ENCODE results near the gene TNFRSF25. TPM values are rescaled to one million over a fixed set of nuclear protein-coding genes. Genes with fewer than 3 reads are reported as not detected.

Gene TNFRSF25
- total and polyA plus RNA-seq, 2 donors (not counting 1 experiment from before 2014, with no cell fraction given): 0.24 to 1.5 TPM

- TF ChIP-seq CTCF (conservative IDR thresholded peaks at IDR 0.05 in 1 of 2, IDR thresholded peaks at IDR 0.05 in 1 of 2; ENCODE audit: low read depth in 1 of 2, low read length in 2 of 2) (no peak), EZH2 (IDR thresholded peaks at IDR 0.05; ENCODE audit: low read length, missing control alignments) (no peak)
- H2AFZ ChIP-seq (ENCODE audit: low read length): no peak overlapping the region
- H3K4me2 ChIP-seq (ENCODE audit: extremely low read depth, insufficient read depth, low read length): no peak overlapping the region
- no peaks in the 10 kb centered on the region for H3K9me3 ChIP-seq (ENCODE audit: control insufficient read depth, insufficient read depth, low read depth, low read length)
- no peaks in the 10 kb centered on the region for H4K20me1 ChIP-seq (ENCODE audit: control insufficient read depth, extremely low read depth, insufficient read depth, low read length)
- H3K9ac ChIP-seq (ENCODE audit: insufficient read depth, low read length): no peak overlapping the region
- no peak overlapping the region for H3K4me3 ChIP-seq (replicated peaks in 1 of 4; ENCODE audit: control extremely low read depth in 1 of 4, insufficient read depth in 1 of 4, low read depth in 3 of 4, low read length in 4 of 4)
- DNase-seq (ENCODE audit: low read depth in 2 of 2): no peak
- H3K79me2 ChIP-seq (ENCODE audit: control insufficient read depth, insufficient read depth, low read length): no peaks in the 10 kb centered on the region
- no peak overlapping the region for H3K27ac ChIP-seq (ENCODE audit: insufficient read depth, low read length)
- H3K27me3 ChIP-seq (ENCODE audit: control insufficient read depth, insufficient read depth, low read length): no peaks in the 10 kb centered on the region
- no peaks in the 10 kb centered on the region for H3K36me3 ChIP-seq (ENCODE audit: control insufficient read depth, insufficient read depth, low read length)
- no peaks in the 10 kb centered on the region for H3K4me1 ChIP-seq (ENCODE audit: control insufficient read depth, extremely low read depth, insufficient read depth, low read length)
Observed at GRCh38 chr1:6511056-6511455, 45.1 kb upstream of the TNFRSF25 start.

GRCh38 chr1:6510493-6510892 lies 44.5 kb upstream of the TNFRSF25 start:
- Histone ChIP-seq H4K20me1 (ENCODE audit: control insufficient read depth, extremely low read depth, insufficient read depth, low read length) (no peaks in the 10 kb centered on the region), H3K36me3 (ENCODE audit: control insufficient read depth, insufficient read depth, low read length) (no peaks in the 10 kb centered on the region), H3K4me3 (replicated peaks in 1 of 4; ENCODE audit: control extremely low read depth in 1 of 4, insufficient read depth in 1 of 4, low read depth in 3 of 4, low read length in 4 of 4) (no peak overlapping the region), H3K9ac (ENCODE audit: insufficient read depth, low read length) (no peak overlapping the region), H3K4me1 (ENCODE audit: control insufficient read depth, extremely low read depth, insufficient read depth, low read length) (no peaks in the 10 kb centered on the region), H3K9me3 (ENCODE audit: control insufficient read depth, insufficient read depth, low read depth, low read length) (no peaks in the 10 kb centered on the region), H3K4me2 (ENCODE audit: extremely low read depth, insufficient read depth, low read length) (no peak overlapping the region), H3K79me2 (ENCODE audit: control insufficient read depth, insufficient read depth, low read length) (no peaks in the 10 kb centered on the region), H3K27me3 (ENCODE audit: control insufficient read depth, insufficient read depth, low read length) (no peaks in the 10 kb centered on the region), H3K27ac (ENCODE audit: insufficient read depth, low read length) (no peak overlapping the region), H2AFZ (ENCODE audit: low read length) (no peak overlapping the region)
- no peak for DNase-seq (ENCODE audit: low read depth in 2 of 2)
- TF ChIP-seq CTCF (conservative IDR thresholded peaks at IDR 0.05 in 1 of 2, IDR thresholded peaks at IDR 0.05 in 1 of 2; ENCODE audit: low read depth in 1 of 2, low read length in 2 of 2): no peak
- TF ChIP-seq EZH2 (IDR thresholded peaks at IDR 0.05; ENCODE audit: low read length, missing control alignments): no peak

DNA sequence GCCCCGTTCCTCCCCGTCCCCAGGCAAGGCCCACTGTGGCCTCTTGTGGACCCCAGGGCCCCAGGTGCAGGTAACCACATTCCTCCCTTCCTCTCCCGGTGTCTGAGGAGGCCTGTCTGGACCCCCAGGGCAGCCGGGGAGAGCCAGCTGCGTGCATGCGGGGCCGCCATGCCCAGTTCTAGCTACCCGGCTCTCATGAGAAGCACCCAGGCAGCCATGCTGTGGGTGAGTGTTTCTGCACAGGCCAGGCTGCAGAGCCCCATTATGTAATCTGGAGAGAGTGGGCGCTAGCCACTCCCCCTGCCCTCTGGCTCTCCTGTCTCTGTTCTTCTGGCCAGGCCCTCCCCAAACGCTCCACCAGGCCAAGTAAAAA lies 43.9 kb upstream of the TNFRSF25 start:
- no peak for DNase-seq (ENCODE audit: low read depth in 2 of 2)
- H3K79me2 ChIP-seq (ENCODE audit: control insufficient read depth, insufficient read depth, low read length): no peaks in the 10 kb centered on the region
- H3K27me3 ChIP-seq (ENCODE audit: control insufficient read depth, insufficient read depth, low read length): no peaks in the 10 kb centered on the region
- no peak overlapping the region for H3K27ac ChIP-seq (ENCODE audit: insufficient read depth, low read length)
- no peaks in the 10 kb centered on the region for H4K20me1 ChIP-seq (ENCODE audit: control insufficient read depth, extremely low read depth, insufficient read depth, low read length)
- H3K36me3 ChIP-seq (ENCODE audit: control insufficient read depth, insufficient read depth, low read length): no peaks in the 10 kb centered on the region
- H3K4me1 ChIP-seq (ENCODE audit: control insufficient read depth, extremely low read depth, insufficient read depth, low read length): no peaks in the 10 kb centered on the region
- TF ChIP-seq EZH2 (IDR thresholded peaks at IDR 0.05; ENCODE audit: low read length, missing control alignments) (no peak), CTCF (conservative IDR thresholded peaks at IDR 0.05 in 1 of 2, IDR thresholded peaks at IDR 0.05 in 1 of 2; ENCODE audit: low read depth in 1 of 2, low read length in 2 of 2) (no peak)
- H3K4me2 ChIP-seq (ENCODE audit: extremely low read depth, insufficient read depth, low read length): no peak overlapping the region
- no peak overlapping the region for H3K9ac ChIP-seq (ENCODE audit: insufficient read depth, low read length)
- no peak overlapping the region for H3K4me3 ChIP-seq (replicated peaks in 1 of 4; ENCODE audit: control extremely low read depth in 1 of 4, insufficient read depth in 1 of 4, low read depth in 3 of 4, low read length in 4 of 4)
- H2AFZ ChIP-seq (ENCODE audit: low read length): no peak overlapping the region
- no peaks in the 10 kb centered on the region for H3K9me3 ChIP-seq (ENCODE audit: control insufficient read depth, insufficient read depth, low read depth, low read length)

Measured in fibroblast of lung (primary cell).